Loucy (cell line): ENCODE results near the gene MUC5B.

Experiments
- H2AFZ ChIP-seq: fragments of 200-600 bp; sonication (generic); 2 replicates; pipeline ENCODE4 v1.6.0; 2016; ENCODE audit warnings: antibody characterized with exemption, mild to moderate bottlenecking, low read length, moderate library complexity
- H3F3A ChIP-seq: fragments of 200-600 bp; 2 replicates; pipeline ENCODE4 v1.6.0; 2016; ENCODE audit warnings: antibody characterized with exemption, low read depth, mild to moderate bottlenecking
- H3K27me3 ChIP-seq: fragments of 200-600 bp; sonication (generic); 2 replicates; pipeline ENCODE4 v1.6.1; 2014; ENCODE audit warnings: low read length, mild to moderate bottlenecking; ENCODE audit not compliant: insufficient read depth, poor library complexity, severe bottlenecking
- H3K36me3 ChIP-seq: fragments of 200-600 bp; sonication (generic); 2 replicates; pipeline ENCODE4 v1.6.1; 2016; ENCODE audit warnings: low read length; ENCODE audit not compliant: insufficient read depth
- H3K4me1 ChIP-seq: fragments of 200-600 bp; sonication (generic); 2 replicates; pipeline ENCODE4 v1.5.1; 2014; ENCODE audit warnings: low read length, mild to moderate bottlenecking; ENCODE audit not compliant: insufficient read depth, poor library complexity, severe bottlenecking
- H3K4me2 ChIP-seq: fragments of 200-600 bp; sonication (generic); 2 replicates; pipeline ENCODE4 v1.6.0; 2014; ENCODE audit warnings: antibody characterized with exemption, low read length, low read depth, mild to moderate bottlenecking; ENCODE audit not compliant: poor library complexity, severe bottlenecking
- H3K4me3 ChIP-seq: fragments of 200-600 bp; sonication (generic); 2 replicates; pipeline ENCODE4 v1.5.1; 2014; ENCODE audit warnings: low read length, mild to moderate bottlenecking, mixed read lengths; ENCODE audit not compliant: poor library complexity, severe bottlenecking
- H3K79me2 ChIP-seq: fragments of 200-600 bp; sonication (generic); 2 replicates; pipeline ENCODE4 v1.6.1; 2014; ENCODE audit warnings: low read length; ENCODE audit not compliant: insufficient read depth
- H3K9ac ChIP-seq: fragments of 200-600 bp; sonication (generic); 2 replicates; pipeline ENCODE4 v1.6.0; 2014; ENCODE audit warnings: mild to moderate bottlenecking, low read depth, low read length, moderate library complexity; ENCODE audit not compliant: poor library complexity, severe bottlenecking
- H3K9me2 ChIP-seq: fragments of 200-600 bp; sonication (generic); replicated peaks from 2 replicates; pipeline ENCODE4 v1.6.1; 2016; ENCODE audit warnings: low read depth, low read length, mixed read lengths
- H3K9me3 ChIP-seq: fragments of 200-600 bp; sonication (generic); 2 replicates; pipeline ENCODE4 v1.6.1; 2014; ENCODE audit warnings: mild to moderate bottlenecking, antibody characterized with exemption, low read length, low read depth; ENCODE audit not compliant: insufficient read depth
- H4K20me1 ChIP-seq: fragments of 200-600 bp; sonication (generic); 2 replicates; pipeline ENCODE4 v1.6.0; 2014; ENCODE audit warnings: antibody characterized with exemption, low read length, mild to moderate bottlenecking; ENCODE audit not compliant: insufficient read depth, poor library complexity, severe bottlenecking
- EZH2phosphoT487 ChIP-seq: fragments of 200-600 bp; IDR thresholded peaks from 2 replicates; pipeline ENCODE4 v1.6.1; 2018; ENCODE audit warnings: antibody characterized with exemption, mild to moderate bottlenecking, moderate library complexity, borderline replicate concordance
- TF ChIP-seq, protein P1 (sequence below): fragments of 200-600 bp; sonication (generic); conservative IDR thresholded peaks from 2 replicates; pipeline ENCODE4 v1.5.1; 2014; ENCODE audit warnings: mild to moderate bottlenecking, antibody characterized with exemption, low read length

Gene MUC5B

DNA sequence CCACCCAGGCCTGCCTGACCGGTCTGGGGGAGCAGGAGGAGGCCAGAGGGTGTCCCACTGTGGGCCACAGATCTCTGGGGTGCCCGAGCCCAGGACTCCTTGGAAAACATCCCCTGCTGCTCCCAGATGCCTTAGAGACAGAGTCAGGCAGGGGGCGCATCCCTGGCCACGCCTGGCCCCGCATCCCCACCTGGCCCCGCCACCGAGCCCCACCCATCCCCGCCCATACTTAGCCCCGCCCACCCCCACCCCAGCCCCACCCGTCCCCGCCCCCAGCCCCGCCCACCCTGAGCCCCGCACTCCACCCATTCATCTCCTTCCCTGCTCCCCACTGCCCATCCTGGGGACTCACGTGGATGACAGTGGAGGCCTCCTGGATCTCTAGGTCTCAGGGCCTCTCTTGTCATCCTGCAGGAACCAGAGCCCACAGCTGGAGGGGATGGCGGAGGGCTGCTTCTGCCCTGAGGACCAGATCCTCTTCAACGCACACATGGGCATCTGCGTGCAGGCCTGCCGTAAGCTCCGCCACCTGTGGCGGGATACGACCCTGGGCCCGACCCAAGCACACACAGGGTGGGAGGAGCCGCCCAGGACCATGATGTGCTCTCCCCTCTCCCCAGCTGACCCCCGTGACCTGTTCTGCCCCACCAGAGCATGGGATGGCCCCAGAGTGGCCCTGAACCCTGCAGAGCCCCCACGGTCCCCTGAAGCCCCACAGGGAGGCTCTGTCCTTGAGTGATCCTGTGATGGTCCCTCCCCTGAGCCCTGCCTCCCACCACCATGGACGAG lies 33.6 kb downstream of the MUC5B start:
- Histone ChIP-seq H2AFZ (no peak overlapping the region), H4K20me1 (no peaks in the 10 kb centered on the region), H3K4me1 (no peaks in the 10 kb centered on the region), H3K4me3 (no peak overlapping the region), H3K9me2 (no peaks in the 10 kb centered on the region), H3K79me2 (no peaks in the 10 kb centered on the region), H3K9me3 (no peaks in the 10 kb centered on the region; the same call in 1 of the 2 replicates), H3K27me3 (no peaks in the 10 kb centered on the region), H3K36me3 (no peaks in the 10 kb centered on the region), H3F3A (no peaks in the 10 kb centered on the region), H3K9ac (no peak overlapping the region), H3K4me2 (no peak overlapping the region)
- no peak for TF ChIP-seq EZH2phosphoT487
- TF ChIP-seq, protein P1, sequence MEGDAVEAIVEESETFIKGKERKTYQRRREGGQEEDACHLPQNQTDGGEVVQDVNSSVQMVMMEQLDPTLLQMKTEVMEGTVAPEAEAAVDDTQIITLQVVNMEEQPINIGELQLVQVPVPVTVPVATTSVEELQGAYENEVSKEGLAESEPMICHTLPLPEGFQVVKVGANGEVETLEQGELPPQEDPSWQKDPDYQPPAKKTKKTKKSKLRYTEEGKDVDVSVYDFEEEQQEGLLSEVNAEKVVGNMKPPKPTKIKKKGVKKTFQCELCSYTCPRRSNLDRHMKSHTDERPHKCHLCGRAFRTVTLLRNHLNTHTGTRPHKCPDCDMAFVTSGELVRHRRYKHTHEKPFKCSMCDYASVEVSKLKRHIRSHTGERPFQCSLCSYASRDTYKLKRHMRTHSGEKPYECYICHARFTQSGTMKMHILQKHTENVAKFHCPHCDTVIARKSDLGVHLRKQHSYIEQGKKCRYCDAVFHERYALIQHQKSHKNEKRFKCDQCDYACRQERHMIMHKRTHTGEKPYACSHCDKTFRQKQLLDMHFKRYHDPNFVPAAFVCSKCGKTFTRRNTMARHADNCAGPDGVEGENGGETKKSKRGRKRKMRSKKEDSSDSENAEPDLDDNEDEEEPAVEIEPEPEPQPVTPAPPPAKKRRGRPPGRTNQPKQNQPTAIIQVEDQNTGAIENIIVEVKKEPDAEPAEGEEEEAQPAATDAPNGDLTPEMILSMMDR = no peak

DNA sequence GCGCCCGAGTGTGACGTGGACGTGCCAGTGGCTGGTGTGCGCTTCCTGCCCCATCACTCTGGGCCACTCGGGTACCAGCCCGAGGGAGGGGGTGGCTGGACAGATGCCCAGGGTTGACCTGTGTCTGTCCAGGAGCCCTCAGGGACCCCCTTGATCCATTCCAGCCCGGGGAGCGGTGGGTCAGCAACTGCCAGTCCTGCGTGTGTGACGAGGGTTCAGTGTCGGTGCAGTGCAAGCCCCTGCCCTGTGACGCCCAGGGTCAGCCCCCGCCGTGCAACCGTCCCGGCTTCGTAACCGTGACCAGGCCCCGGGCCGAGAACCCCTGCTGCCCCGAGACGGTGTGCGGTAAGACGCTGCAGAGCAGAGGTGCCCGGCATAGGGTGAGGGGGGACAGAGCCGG lies 34.5 kb downstream of the MUC5B start:
- Histone ChIP-seq H4K20me1 (no peaks in the 10 kb centered on the region), H3K9me3 (no peaks in the 10 kb centered on the region; the same call in 1 of the 2 replicates), H3K27me3 (no peaks in the 10 kb centered on the region), H3K9ac (no peak overlapping the region), H3K9me2 (no peaks in the 10 kb centered on the region), H3K4me1 (peaks cover 3% of the 10 kb centered on the region), H3K79me2 (no peaks in the 10 kb centered on the region), H3F3A (no peaks in the 10 kb centered on the region), H3K36me3 (no peaks in the 10 kb centered on the region), H3K4me2 (no peak overlapping the region), H3K4me3 (no peak overlapping the region), H2AFZ (no peak overlapping the region)
- TF ChIP-seq EZH2phosphoT487 = no peak
- TF ChIP-seq, protein P1 = no peak

DNA sequence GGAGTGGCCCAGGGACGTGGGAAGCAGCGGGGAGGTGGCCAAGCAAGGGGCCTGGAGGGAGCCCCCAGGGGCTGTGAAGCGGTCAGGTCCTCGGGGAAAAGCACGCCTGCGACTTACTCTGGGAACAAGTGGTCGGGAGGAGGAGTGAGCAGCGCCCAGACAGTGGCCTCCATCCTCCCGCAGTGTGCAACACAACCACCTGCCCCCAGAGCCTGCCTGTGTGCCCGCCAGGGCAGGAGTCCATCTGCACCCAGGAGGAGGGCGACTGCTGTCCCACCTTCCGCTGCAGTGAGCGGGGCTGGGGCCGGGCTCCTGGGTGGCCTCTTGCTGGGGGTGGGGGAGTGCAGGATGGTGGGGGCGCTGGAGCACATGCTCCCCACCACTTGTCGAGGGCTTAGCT lies 35.0 kb downstream of the MUC5B start:
- Histone ChIP-seq H3K9ac (no peak overlapping the region), H3K4me1 (peaks cover 7% of the 10 kb centered on the region), H3K36me3 (no peaks in the 10 kb centered on the region), H3K9me3 (no peaks in the 10 kb centered on the region; the same call in 1 of the 2 replicates), H2AFZ (no peak overlapping the region), H3K4me2 (no peak overlapping the region), H3K79me2 (no peaks in the 10 kb centered on the region), H3K9me2 (no peaks in the 10 kb centered on the region), H3F3A (no peaks in the 10 kb centered on the region), H4K20me1 (no peaks in the 10 kb centered on the region), H3K27me3 (no peaks in the 10 kb centered on the region), H3K4me3 (no peak overlapping the region)
- no peak for TF ChIP-seq EZH2phosphoT487
- TF ChIP-seq, protein P1 = no peak
